H9 (cell line): Measurements from ENCODE around the gene TFIP11. TPM values are rescaled to one million over a fixed set of nuclear protein-coding genes. Genes with fewer than 3 reads are reported as not detected.

ENCODE experiments used
- DNase-seq: peaks from one replicate; pipeline ENCODE4 v3.0.0-alpha.2; 2017
- H2AFZ ChIP-seq: one replicate; pipeline ENCODE4 v1.6.1; 2013; ENCODE audit warnings: mild to moderate bottlenecking, low read length, control low read depth, moderate library complexity
- H2AK5ac ChIP-seq: 2 replicates; pipeline ENCODE4 v1.6.1; 2013; ENCODE audit warnings: low read length, control low read depth, mixed read lengths; ENCODE audit not compliant: insufficient read length
- H2BK120ac ChIP-seq: one replicate; pipeline ENCODE4 v1.6.1; 2013; ENCODE audit warnings: low read depth, mild to moderate bottlenecking, low read length, control low read depth, inconsistent platforms; ENCODE audit not compliant: poor library complexity, severe bottlenecking
- H2BK12ac ChIP-seq: 2 replicates; pipeline ENCODE4 v1.6.1; 2013; ENCODE audit warnings: low read length, control low read depth, mixed read lengths, low read depth; ENCODE audit not compliant: insufficient read length
- H2BK15ac ChIP-seq: 2 replicates; pipeline ENCODE4 v1.6.1; 2013; ENCODE audit warnings: low read depth, low read length, control low read depth
- H2BK20ac ChIP-seq: one replicate; pipeline ENCODE4 v1.6.1; 2013; ENCODE audit warnings: low read depth, mild to moderate bottlenecking, low read length, control low read depth, inconsistent platforms; ENCODE audit not compliant: poor library complexity, severe bottlenecking
- H2BK5ac ChIP-seq: 2 replicates; pipeline ENCODE4 v1.6.1; 2013; ENCODE audit warnings: low read length, control low read depth, mixed read lengths; ENCODE audit not compliant: insufficient read length
- H3K14ac ChIP-seq: 2 replicates; pipeline ENCODE4 v1.6.1; 2013; ENCODE audit warnings: low read length, control low read depth; ENCODE audit not compliant: insufficient read depth
- H3K18ac ChIP-seq: 2 replicates; pipeline ENCODE4 v1.6.1; 2013; ENCODE audit warnings: low read depth, mild to moderate bottlenecking, mixed read lengths, low read length, control low read depth; ENCODE audit not compliant: insufficient read length
- H3K23ac ChIP-seq: 2 replicates; pipeline ENCODE4 v1.6.1; 2013; ENCODE audit warnings: low read length, control low read depth, mixed read lengths, low read depth; ENCODE audit not compliant: insufficient read length
- H3K23me2 ChIP-seq: 2 replicates; pipeline ENCODE4 v1.6.1; 2013; ENCODE audit warnings: low read depth, mild to moderate bottlenecking, mixed read lengths, low read length, control low read depth; ENCODE audit not compliant: insufficient read length, poor library complexity, severe bottlenecking
- H3K27ac ChIP-seq: 2 replicates; pipeline ENCODE4 v1.5.1; 2013; ENCODE audit warnings: low read length, control low read depth, mixed read lengths, low read depth; ENCODE audit not compliant: insufficient read length
- H3K27me3 ChIP-seq: 2 replicates; pipeline ENCODE4 v1.6.1; 2013; ENCODE audit warnings: low read length, control low read depth, inconsistent platforms; ENCODE audit not compliant: insufficient read depth
- H3K4ac ChIP-seq: 2 replicates; pipeline ENCODE4 v1.6.1; 2013; ENCODE audit warnings: low read depth, mild to moderate bottlenecking, control low read depth, inconsistent platforms, low read length, moderate library complexity
- H3K4me1 ChIP-seq: 2 replicates; pipeline ENCODE4 v1.6.1; 2013; ENCODE audit warnings: low read length, control low read depth, inconsistent platforms; ENCODE audit not compliant: insufficient read depth
- H3K4me2 ChIP-seq: 2 replicates; pipeline ENCODE4 v1.6.1; 2013; ENCODE audit warnings: low read length, control low read depth, mixed read lengths; ENCODE audit not compliant: insufficient read length, insufficient read depth
- H3K56ac ChIP-seq: 2 replicates; pipeline ENCODE4 v1.6.1; 2013; ENCODE audit warnings: low read depth, mild to moderate bottlenecking, mixed read lengths, low read length, control low read depth; ENCODE audit not compliant: insufficient read length
- H3K79me1 ChIP-seq: 2 replicates; pipeline ENCODE4 v1.6.1; 2013; ENCODE audit warnings: low read depth, mild to moderate bottlenecking, moderate library complexity, low read length, control low read depth, inconsistent platforms; ENCODE audit not compliant: insufficient read depth, poor library complexity, severe bottlenecking
- H3K79me2 ChIP-seq: 2 replicates; pipeline ENCODE4 v1.6.1; 2013; ENCODE audit warnings: low read length, control low read depth, inconsistent platforms; ENCODE audit not compliant: insufficient read depth
- H3K9ac ChIP-seq: 2 replicates; pipeline ENCODE4 v1.6.1; 2013; ENCODE audit warnings: low read length, control low read depth, mixed read lengths; ENCODE audit not compliant: insufficient read length; ENCODE audit errors: extremely low read depth
- H3K9me3 ChIP-seq: one replicate; pipeline ENCODE4 v1.6.1; 2013; ENCODE audit warnings: low read depth, low read length, inconsistent platforms; ENCODE audit not compliant: control insufficient read depth
- H3T11ph ChIP-seq: one replicate; pipeline ENCODE4 v1.6.1; 2013; ENCODE audit warnings: mild to moderate bottlenecking, low read length, control low read depth, inconsistent platforms
- H4K20me1 ChIP-seq: one replicate; pipeline ENCODE4 v1.6.1; 2013; ENCODE audit not compliant: control insufficient read depth, insufficient read length, insufficient read depth
- H4K5ac ChIP-seq: 2 replicates; pipeline ENCODE4 v1.6.1; 2013; ENCODE audit warnings: low read depth, mild to moderate bottlenecking, mixed read lengths, low read length, control low read depth; ENCODE audit not compliant: insufficient read length
- H4K8ac ChIP-seq: replicated peaks from 2 replicates; pipeline ENCODE4 v1.6.1; 2013; ENCODE audit warnings: low read length, control low read depth, mixed read lengths, low read depth; ENCODE audit not compliant: insufficient read length
- H4K91ac ChIP-seq: 2 replicates; pipeline ENCODE4 v1.6.1; 2013; ENCODE audit warnings: low read depth, mild to moderate bottlenecking, moderate library complexity, mixed read lengths, low read length, control low read depth; ENCODE audit not compliant: insufficient read length
- H3K27ac Mint-ChIP-seq, 3 experiments: 2 replicates in 2 of 3; 3 replicates in 1 of 3; pipeline ENCODE4 v1.8.0; 2020 to 2021; ENCODE audit warnings: mixed read lengths in 3 of 3, mild to moderate bottlenecking in 1 of 3, moderate library complexity in 1 of 3
- H3K27me3 Mint-ChIP-seq: 2 replicates; pipeline ENCODE4 v1.8.0; 2021; ENCODE audit warnings: low read depth, mild to moderate bottlenecking, moderate library complexity, mixed read lengths
- H3K36me3 Mint-ChIP-seq, 3 experiments: 2 replicates in 2 of 3; 3 replicates in 1 of 3; pipeline ENCODE4 v1.8.0; 2020 to 2021; ENCODE audit warnings: low read depth in 3 of 3, mixed read lengths in 3 of 3; ENCODE audit not compliant: insufficient read depth in 1 of 3
- H3K4me1 Mint-ChIP-seq, 2 experiments: 2 replicates each; pipeline ENCODE4 v1.8.0; 2020; ENCODE audit warnings: mixed read lengths in 2 of 2
- H3K4me3 Mint-ChIP-seq, 2 experiments: 2 replicates in 1 of 2; 3 replicates in 1 of 2; pipeline ENCODE4 v1.8.0; 2020 to 2021; ENCODE audit warnings: mild to moderate bottlenecking in 2 of 2, mixed read lengths in 2 of 2, moderate library complexity in 1 of 2
- H3K9me3 Mint-ChIP-seq, 2 experiments: 2 replicates in 1 of 2; 3 replicates in 1 of 2; pipeline ENCODE4 v1.8.0; 2020; ENCODE audit warnings: mild to moderate bottlenecking in 2 of 2, mixed read lengths in 2 of 2, moderate library complexity in 1 of 2
- WGBS: extraction: QIAGEN DNeasy Blood & Tissue Kit; methylation state at CpG from one replicate; pipeline ENCODE4 v1.1.7; 2013; ENCODE audit warnings: missing lambda C conversion rate, low lambda C conversion rate, mixed read lengths; ENCODE audit not compliant: insufficient read length; ENCODE audit errors: extremely low coverage; 5-methylcytosine and 5-hydroxymethylcytosine counted together
- total RNA-seq: library from RNA; stranded (reverse); gene quantifications from 2 replicates; pipeline ENCODE4 v1.2.1, GENCODE V29; 2021
- TF ChIP-seq, protein P1 (sequence below): fragments of 200-600 bp; sonication (generic); conservative IDR thresholded peaks from 3 replicates; pipeline ENCODE4 v1.8.0; 2021; ENCODE audit warnings: antibody characterized with exemption, mild to moderate bottlenecking

TFIP11 gene
- total RNA-seq, 1 experiment from 2014 or later = 36.4 TPM

- no peak overlapping the region for H3K9ac ChIP-seq
- Mint-ChIP-seq H3K9me3 (no peaks in the 10 kb centered on the region; a peak in 1 of 5 replicates), H3K27me3 (no peaks in the 10 kb centered on the region), H3K4me1 (peaks cover 7 to 9% of the 10 kb centered on the region in 2 experiments), H3K36me3 (peaks cover 52 to 82% (median 71%) of the 10 kb centered on the region in 3 experiments), H3K4me3 (no peak overlapping the region; a peak in 1 of 5 replicates), H3K27ac (peak overlapping the region; percentile 86 to 88 (median 87); a peak in 3 of 7 replicates)
- H3K4me1 ChIP-seq = 0 out of 2 replicates have a peak, but pooled peaks cover 4% of the 10 kb centered on the region
- H4K20me1 ChIP-seq = no peaks in the 10 kb centered on the region
- H3K14ac ChIP-seq = no peak overlapping the region
- H3K4ac ChIP-seq = no peak overlapping the region
- no peak overlapping the region for H2BK120ac ChIP-seq
- H2AK5ac ChIP-seq = no peak overlapping the region
- no peaks in the 10 kb centered on the region for H3K79me1 ChIP-seq
- H3K27me3 ChIP-seq = peaks cover 2% of the 10 kb centered on the region; the same call in 1 of the 2 replicates
- H3K27ac ChIP-seq = no peak overlapping the region
- no peak overlapping the region for H3K18ac ChIP-seq
- no peak overlapping the region for H2BK20ac ChIP-seq
- no peak overlapping the region for H3K23ac ChIP-seq
- no peaks in the 10 kb centered on the region for H3K23me2 ChIP-seq
- no peak overlapping the region for H2BK5ac ChIP-seq
- no peak overlapping the region for H4K8ac ChIP-seq
- no peak overlapping the region for H2BK12ac ChIP-seq
- H3T11ph ChIP-seq = no peak overlapping the region
- no peak overlapping the region for H4K5ac ChIP-seq
- H2AFZ ChIP-seq = no peak overlapping the region
- no peaks in the 10 kb centered on the region for H3K9me3 ChIP-seq
- peaks cover 2% of the 10 kb centered on the region; the same call in 1 of the 2 replicates for H3K79me2 ChIP-seq
- TF ChIP-seq, protein P1, sequence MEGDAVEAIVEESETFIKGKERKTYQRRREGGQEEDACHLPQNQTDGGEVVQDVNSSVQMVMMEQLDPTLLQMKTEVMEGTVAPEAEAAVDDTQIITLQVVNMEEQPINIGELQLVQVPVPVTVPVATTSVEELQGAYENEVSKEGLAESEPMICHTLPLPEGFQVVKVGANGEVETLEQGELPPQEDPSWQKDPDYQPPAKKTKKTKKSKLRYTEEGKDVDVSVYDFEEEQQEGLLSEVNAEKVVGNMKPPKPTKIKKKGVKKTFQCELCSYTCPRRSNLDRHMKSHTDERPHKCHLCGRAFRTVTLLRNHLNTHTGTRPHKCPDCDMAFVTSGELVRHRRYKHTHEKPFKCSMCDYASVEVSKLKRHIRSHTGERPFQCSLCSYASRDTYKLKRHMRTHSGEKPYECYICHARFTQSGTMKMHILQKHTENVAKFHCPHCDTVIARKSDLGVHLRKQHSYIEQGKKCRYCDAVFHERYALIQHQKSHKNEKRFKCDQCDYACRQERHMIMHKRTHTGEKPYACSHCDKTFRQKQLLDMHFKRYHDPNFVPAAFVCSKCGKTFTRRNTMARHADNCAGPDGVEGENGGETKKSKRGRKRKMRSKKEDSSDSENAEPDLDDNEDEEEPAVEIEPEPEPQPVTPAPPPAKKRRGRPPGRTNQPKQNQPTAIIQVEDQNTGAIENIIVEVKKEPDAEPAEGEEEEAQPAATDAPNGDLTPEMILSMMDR = no peak
- H3K4me2 ChIP-seq = no peak overlapping the region
- no peak overlapping the region for H2BK15ac ChIP-seq
- no peak for DNase-seq
- H3K56ac ChIP-seq = no peak overlapping the region
- no CpG with 5 or more reads among the region's 1 CpG for WGBS
- no peak overlapping the region for H4K91ac ChIP-seq
Measured at GRCh38 chr22:26503758-26504157, 8.5 kb downstream of the TFIP11 start.
